H1 (cell line): ENCODE data around the gene ATG7. TPM values are rescaled to one million over a fixed set of nuclear protein-coding genes. Genes with fewer than 3 reads are reported as not detected.

ENCODE experiments used
- CTCF ChIA-PET: fragments of 300-600 bp; sonication (Branson Sonifier 250); formaldehyde crosslinking; loops from one replicate; lab custom pipeline; 2021; ENCODE audit not compliant: partially characterized antibody; lab: Charles Lee
- POLR2A ChIA-PET: fragments of 300-600 bp; sonication (Branson Sonifier 250); formaldehyde crosslinking; loops from one replicate; lab custom pipeline; 2021; ENCODE audit warnings: inconsistent platforms; ENCODE audit not compliant: partially characterized antibody; lab: Charles Lee
- DNase-seq, 2 experiments: peaks; one replicate each; pipeline versions ENCODE4 v3.0.0 to v3.0.0-alpha.2; 2010 to 2022; ENCODE audit warnings: low spot score in 2 of 2, low read depth in 1 of 2, mixed read lengths in 1 of 2
- FAIRE-seq: peaks from 2 replicates; lab custom pipeline; 2011; peaks lifted over from hg19 to GRCh38; lab: Jason Lieb, UNC
- H2AFZ ChIP-seq: 2 replicates; pipeline ENCODE4 v1.8.1; 2012; ENCODE audit warnings: low read length, inconsistent platforms
- H2AK5ac ChIP-seq: 2 replicates; pipeline ENCODE4 v1.6.1; 2013; ENCODE audit warnings: low read depth, low read length
- H2BK120ac ChIP-seq: replicated peaks from 2 replicates; pipeline ENCODE3; 2013; ENCODE audit warnings: low read depth, low read length, inconsistent platforms
- H2BK12ac ChIP-seq: 2 replicates; pipeline ENCODE4 v1.6.1; 2013; ENCODE audit warnings: low read depth, low read length
- H2BK15ac ChIP-seq: 2 replicates; pipeline ENCODE4 v1.6.1; 2013; ENCODE audit warnings: low read length
- H2BK20ac ChIP-seq: 2 replicates; pipeline ENCODE4 v1.6.1; 2013; ENCODE audit warnings: low read length
- H2BK5ac ChIP-seq: 2 replicates; pipeline ENCODE4 v1.6.1; 2013; ENCODE audit warnings: low read depth, low read length
- H3K14ac ChIP-seq: 2 replicates; pipeline ENCODE4 v1.6.1; 2013; ENCODE audit warnings: inconsistent platforms; ENCODE audit not compliant: insufficient read length
- H3K18ac ChIP-seq: 2 replicates; pipeline ENCODE4 v1.6.1; 2013; ENCODE audit warnings: low read length; ENCODE audit errors: extremely low read depth
- H3K23ac ChIP-seq: 2 replicates; pipeline ENCODE4 v1.6.1; 2013; ENCODE audit warnings: inconsistent platforms; ENCODE audit not compliant: insufficient read length
- H3K23me2 ChIP-seq: 2 replicates; pipeline ENCODE4 v1.6.1; 2013; ENCODE audit warnings: low read depth, low read length
- H3K27ac ChIP-seq: 2 replicates; pipeline ENCODE4 v1.6.1; 2011; ENCODE audit warnings: low read depth, low read length, inconsistent platforms
- H3K27me3 ChIP-seq, 4 experiments: replicated peaks in 1 of 4; 1 replicate in 1 of 4; 2 replicates in 3 of 4; pipeline versions ENCODE4 v1.6.1 to v1.8.1; 2011 to 2013; ENCODE audit warnings: low read length in 3 of 4, mild to moderate bottlenecking in 3 of 4, inconsistent platforms in 2 of 4, mixed read lengths in 2 of 4, moderate library complexity in 1 of 4; ENCODE audit not compliant: control insufficient read depth in 3 of 4, insufficient read depth in 3 of 4; ENCODE audit errors: extremely low read depth in 1 of 4
- H3K36me3 ChIP-seq, 4 experiments: 2 replicates each; pipeline versions ENCODE4 v1.6.1 to v1.8.1; 2011 to 2013; ENCODE audit warnings: mild to moderate bottlenecking in 4 of 4, low read length in 3 of 4, moderate library complexity in 2 of 4, control low read depth in 1 of 4, inconsistent platforms in 1 of 4; ENCODE audit not compliant: insufficient read depth in 4 of 4, control insufficient read depth in 2 of 4
- H3K4ac ChIP-seq: replicated peaks from 2 replicates; pipeline ENCODE3; 2013; ENCODE audit warnings: low read length, low read depth, mixed read lengths, inconsistent platforms; ENCODE audit not compliant: insufficient read length
- H3K4me1 ChIP-seq, 4 experiments: replicated peaks in 1 of 4; 1 replicate in 1 of 4; 2 replicates in 3 of 4; pipeline versions ENCODE4 v1.6.1 to v1.8.1; 2011 to 2013; ENCODE audit warnings: low read length in 3 of 4, inconsistent platforms in 2 of 4, mixed read lengths in 1 of 4; ENCODE audit not compliant: insufficient read depth in 4 of 4, control insufficient read depth in 3 of 4
- H3K4me2 ChIP-seq, 2 experiments: 2 replicates each; pipeline versions ENCODE4 v1.6.1 to v1.8.1; 2011 to 2013; ENCODE audit warnings: low read depth in 2 of 2, low read length in 2 of 2, control low read depth in 1 of 2, inconsistent platforms in 1 of 2, mild to moderate bottlenecking in 1 of 2; ENCODE audit not compliant: insufficient read depth in 1 of 2
- H3K4me3 ChIP-seq, 4 experiments: fragments of 200-600, 300-600 bp in 1 of 4; sonication (generic), shearing (Covaris generic), sonication (Bioruptor Twin) in 1 of 4; 2 replicates each; pipeline versions ENCODE4 v1.5.1 to v1.8.1; 2011 to 2016; ENCODE audit warnings: low read length in 4 of 4, low read depth in 3 of 4, control low read depth in 2 of 4, inconsistent platforms in 2 of 4, mild to moderate bottlenecking in 2 of 4, mixed read lengths in 1 of 4, moderate library complexity in 1 of 4; ENCODE audit not compliant: insufficient read depth in 2 of 4; ENCODE audit errors: extremely low read depth in 1 of 4
- H3K56ac ChIP-seq: replicated peaks from 2 replicates; pipeline ENCODE3; 2013; ENCODE audit warnings: low read depth, mild to moderate bottlenecking, mixed read lengths, low read length, inconsistent platforms; ENCODE audit not compliant: insufficient read length
- H3K79me1 ChIP-seq: 2 replicates; pipeline ENCODE4 v1.6.1; 2013; ENCODE audit warnings: low read depth, low read length, control low read depth
- H3K79me2 ChIP-seq, 2 experiments: 2 replicates each; pipeline versions ENCODE4 v1.6.1 to v1.8.1; 2012 to 2013; ENCODE audit warnings: low read length in 2 of 2, mild to moderate bottlenecking in 2 of 2, inconsistent platforms in 1 of 2; ENCODE audit not compliant: insufficient read depth in 2 of 2, control insufficient read depth in 1 of 2
- H3K9ac ChIP-seq, 4 experiments: replicated peaks in 1 of 4; 1 replicate in 1 of 4; 2 replicates in 3 of 4; pipeline versions ENCODE4 v1.6.1 to v1.8.1; 2011 to 2013; ENCODE audit warnings: low read depth in 3 of 4, low read length in 3 of 4, control low read depth in 2 of 4, mild to moderate bottlenecking in 2 of 4, moderate library complexity in 2 of 4, inconsistent platforms in 1 of 4; ENCODE audit errors: extremely low read depth in 1 of 4
- H3K9me3 ChIP-seq, 2 experiments: 2 replicates each; pipeline versions ENCODE4 v1.6.1 to v1.8.1; 2012 to 2013; ENCODE audit warnings: mild to moderate bottlenecking in 2 of 2, moderate library complexity in 2 of 2, control low read depth in 1 of 2, inconsistent platforms in 1 of 2, low read depth in 1 of 2, low read length in 1 of 2, mixed read lengths in 1 of 2; ENCODE audit not compliant: insufficient read depth in 2 of 2
- H4K20me1 ChIP-seq, 2 experiments: replicated peaks in 1 of 2; 2 replicates each; pipeline versions ENCODE3 to v1.8.1; 2011 to 2013; ENCODE audit warnings: inconsistent platforms in 2 of 2, low read length in 2 of 2, mild to moderate bottlenecking in 1 of 2; ENCODE audit not compliant: insufficient read depth in 2 of 2, control insufficient read depth in 1 of 2
- H4K5ac ChIP-seq: 2 replicates; pipeline ENCODE4 v1.6.1; 2013; ENCODE audit warnings: low read length, low read depth, mixed read lengths, inconsistent platforms; ENCODE audit not compliant: insufficient read length
- H4K8ac ChIP-seq: 2 replicates; pipeline ENCODE4 v1.8.0; 2013; ENCODE audit warnings: mild to moderate bottlenecking, moderate library complexity, low read length, inconsistent platforms; ENCODE audit not compliant: insufficient read depth; ENCODE audit errors: extremely low read depth
- H4K91ac ChIP-seq: replicated peaks from 2 replicates; pipeline ENCODE3; 2013; ENCODE audit warnings: low read length, mixed read lengths, inconsistent platforms; ENCODE audit not compliant: insufficient read length
- BCL11A ChIP-seq, 2 experiments: IDR thresholded peaks; one replicate each; pipeline ENCODE4 v1.6.1; 2011; ENCODE audit warnings: low read depth in 2 of 2, low read length in 2 of 2, mild to moderate bottlenecking in 2 of 2
- CHD1 ChIP-seq: IDR thresholded peaks from 2 replicates; pipeline ENCODE4 v1.6.1; 2012; ENCODE audit warnings: low read depth, low read length, improper control_type of control experiment
- EGR1 ChIP-seq: IDR thresholded peaks from 2 replicates; pipeline ENCODE4 v1.6.1; 2011; ENCODE audit warnings: low read depth, low read length, borderline replicate concordance
- HDAC2 ChIP-seq, 2 experiments: fragments of 300-600 bp in 1 of 2; sonication (generic) in 1 of 2; IDR thresholded peaks; 2 replicates each; pipeline ENCODE4 v1.6.1; 2011 to 2012; ENCODE audit warnings: low read depth in 2 of 2, low read length in 2 of 2, mild to moderate bottlenecking in 2 of 2, moderate library complexity in 2 of 2, borderline replicate concordance in 1 of 2, inconsistent platforms in 1 of 2
- PHF8 ChIP-seq: fragments of 200-600 bp; sonication (generic); conservative IDR thresholded peaks from 2 replicates; pipeline ENCODE4 v1.7.1; 2012; ENCODE audit warnings: low read depth, mild to moderate bottlenecking, inconsistent platforms, low read length, moderate library complexity
- POLR2AphosphoS5 ChIP-seq: IDR thresholded peaks from 2 replicates; pipeline ENCODE4 v1.6.1; 2011; ENCODE audit warnings: low read depth, low read length
- RFX5 ChIP-seq: IDR thresholded peaks from 2 replicates; pipeline ENCODE4 v1.6.1; 2011; ENCODE audit warnings: low read depth, low read length, improper control_type of control experiment, borderline replicate concordance
- RXRA ChIP-seq: IDR thresholded peaks from 2 replicates; pipeline ENCODE4 v1.6.1; 2011; ENCODE audit warnings: low read depth, mild to moderate bottlenecking, low read length, moderate library complexity; ENCODE audit not compliant: insufficient read depth
- SAP30 ChIP-seq: fragments of 300-600 bp; sonication (generic); IDR thresholded peaks from 2 replicates; pipeline ENCODE4 v1.7.1; 2012; ENCODE audit warnings: low read length, moderate library complexity, mild to moderate bottlenecking, inconsistent platforms; ENCODE audit not compliant: insufficient read depth, insufficient replicate concordance
- SP1 ChIP-seq: IDR thresholded peaks from 2 replicates; pipeline ENCODE4 v1.6.1; 2011; ENCODE audit warnings: low read depth, low read length
- SRF ChIP-seq: IDR thresholded peaks from 2 replicates; pipeline ENCODE4 v1.6.1; 2011; ENCODE audit warnings: mild to moderate bottlenecking, low read depth, low read length, moderate library complexity
- YY1 ChIP-seq: IDR thresholded peaks from 2 replicates; pipeline ENCODE4 v1.6.1; 2011; ENCODE audit warnings: low read depth, mild to moderate bottlenecking, low read length
- ZNF274 ChIP-seq: IDR thresholded peaks from 2 replicates; pipeline ENCODE4 v1.7.0; 2012; ENCODE audit warnings: low read length, borderline replicate concordance; ENCODE audit errors: extremely low read depth
- WGBS, 2 experiments: shearing (Covaris generic) in 1 of 2; methylation state at CpG; one replicate each; pipeline versions ENCODE4 v1.1.6 to v1.1.7; 2013 to 2015; ENCODE audit warnings: low lambda C conversion rate in 2 of 2, mixed read lengths in 2 of 2, inconsistent platforms in 1 of 2, low coverage in 1 of 2, missing lambda C conversion rate in 1 of 2; ENCODE audit not compliant: insufficient replicate concordance in 2 of 2, insufficient coverage in 1 of 2, insufficient read length in 1 of 2; ENCODE audit errors: extremely low coverage in 1 of 2, missing lambda C conversion rate in 1 of 2; 5-methylcytosine and 5-hydroxymethylcytosine counted together
- polyA plus RNA-seq, 7 experiments: library from polyadenylated mRNA; depleted of rRNA in 3 of 7; stranded (reverse) in 5 of 7; unstranded in 2 of 7; fragments of >200 nt in 5 of 7; fragments of 200-250 nt in 2 of 7; gene quantifications; 1 replicate in 5 of 7; 2 replicates in 1 of 7; 4 replicates in 1 of 7; pipeline versions ENCODE4 v1.2.1 to v1.2.3, GENCODE V29; 2011 to 2013; ENCODE audit warnings: missing spikeins in 2 of 7, mixed read lengths in 2 of 7
- total RNA-seq: library from RNA; stranded (reverse); fragmentation: NEBNext Ultra II Directional; extraction: Animal tissue kit (Norgen Biotek cat#: 25700); gene quantifications from 2 replicates; pipeline ENCODE4 v1.2.1, GENCODE V29; 2021

ATG7 gene
- total and polyA plus RNA-seq, 2 of the 8 experiments (the other 6 are each of a cell fraction or from before 2014, with no cell fraction given), result 15.0 to 19.1 TPM

DNA sequence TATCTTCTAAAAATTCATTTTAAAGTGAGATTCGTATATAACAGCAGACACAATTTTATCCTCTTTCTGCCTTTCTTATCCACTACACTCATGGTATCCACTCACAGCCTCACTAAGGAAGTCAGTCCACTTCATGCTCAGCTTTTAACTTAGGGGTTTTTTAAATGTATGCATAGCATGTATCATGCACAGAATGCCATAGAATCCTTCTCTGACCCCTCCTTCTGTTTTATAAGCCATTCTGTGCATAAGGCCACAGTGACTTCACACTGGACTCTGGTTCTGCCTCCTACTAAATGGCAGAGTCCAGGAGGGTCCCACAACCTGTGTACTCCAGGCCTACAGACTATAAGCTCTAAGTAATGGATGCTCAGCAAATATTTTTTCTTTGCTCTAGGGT is 129.2 kb downstream of the ATG7 start:
- no peaks in the 10 kb centered on the region for H3K27me3 ChIP-seq
- CTCF ChIA-PET, result interaction anchor here (0.6 to 1.2 kb wide), 5 partner anchors 23 to 249 kb away, joined by 3 read pairs; no protein-coding TSS in a partner anchor
- POLR2A ChIA-PET, result no interaction called here
- H3K9ac ChIP-seq, result no peak overlapping the region
- H4K5ac ChIP-seq, result no peak overlapping the region
- FAIRE-seq, result no peak
- H3K4me2 ChIP-seq, result no peak overlapping the region
- no peak overlapping the region for H2BK15ac ChIP-seq
- no peak overlapping the region for H3K56ac ChIP-seq
- H3K4me1 ChIP-seq, result no peaks in the 10 kb centered on the region
- H4K91ac ChIP-seq, result no peak overlapping the region
- no peaks in the 10 kb centered on the region for H3K23me2 ChIP-seq
- H3K36me3 ChIP-seq, result no peaks in the 10 kb centered on the region
- H3K9me3 ChIP-seq, result peaks cover 2 to 11% of the 10 kb centered on the region in 2 experiments; a peak in 3 of 4 replicates
- WGBS, 2 experiments, result 88% methylated on average over 1 of the region's 1 CpG; no CpG with 5 or more reads in 1 of the 2 experiments
- H2BK20ac ChIP-seq, result no peak overlapping the region
- H3K23ac ChIP-seq, result no peak overlapping the region
- H3K27ac ChIP-seq, result no peak overlapping the region
- no peak for DNase-seq
- H2BK12ac ChIP-seq, result no peak overlapping the region
- no peak overlapping the region for H2BK120ac ChIP-seq
- H2BK5ac ChIP-seq, result no peak overlapping the region
- TF ChIP-seq YY1 (no peak), EGR1 (no peak), PHF8 (no peak), POLR2AphosphoS5 (no peak), SP1 (no peak), SRF (no peak), ZNF274 (no peak), SAP30 (no peak), RXRA (no peak), HDAC2 (IDR thresholded peaks at IDR 0.05; ENCODE audit: borderline replicate concordance in 1 of 2, low read depth in 2 of 2, low read length in 2 of 2) (no peak), RFX5 (no peak), CHD1 (no peak), BCL11A (IDR thresholded peaks at IDR 0.05; ENCODE audit: low read depth in 2 of 2, low read length in 2 of 2) (no peak)
- TF ChIP-seq, all 59 proteins: peak for 0
- no peak overlapping the region for H2AFZ ChIP-seq
- H4K8ac ChIP-seq, result no peak overlapping the region
- H3K14ac ChIP-seq, result no peak overlapping the region
- H2AK5ac ChIP-seq, result no peak overlapping the region
- no peaks in the 10 kb centered on the region for H3K79me1 ChIP-seq
- H3K79me2 ChIP-seq, result no peaks in the 10 kb centered on the region
- H3K18ac ChIP-seq, result no peak overlapping the region
- H4K20me1 ChIP-seq, result no peaks in the 10 kb centered on the region
- H3K4me3 ChIP-seq, result no peak overlapping the region
- no peak overlapping the region for H3K4ac ChIP-seq
